Stimulated activated CD4-positive, alpha-beta T cell treated with anti-CD3 and anti-CD28 coated beads, Interleukin-1b, Interleukin-23, amount 100 ng/mL, for 4 hours (primary cell): Measurements from ENCODE around the gene EPS8.

ENCODE experiments used
- DNase-seq, 2 donors: peaks; one replicate each; pipeline ENCODE4 v3.0.0-alpha.2; 2020; ENCODE audit warnings: low read depth in 2 of 2

The EPS8 gene

DNA sequence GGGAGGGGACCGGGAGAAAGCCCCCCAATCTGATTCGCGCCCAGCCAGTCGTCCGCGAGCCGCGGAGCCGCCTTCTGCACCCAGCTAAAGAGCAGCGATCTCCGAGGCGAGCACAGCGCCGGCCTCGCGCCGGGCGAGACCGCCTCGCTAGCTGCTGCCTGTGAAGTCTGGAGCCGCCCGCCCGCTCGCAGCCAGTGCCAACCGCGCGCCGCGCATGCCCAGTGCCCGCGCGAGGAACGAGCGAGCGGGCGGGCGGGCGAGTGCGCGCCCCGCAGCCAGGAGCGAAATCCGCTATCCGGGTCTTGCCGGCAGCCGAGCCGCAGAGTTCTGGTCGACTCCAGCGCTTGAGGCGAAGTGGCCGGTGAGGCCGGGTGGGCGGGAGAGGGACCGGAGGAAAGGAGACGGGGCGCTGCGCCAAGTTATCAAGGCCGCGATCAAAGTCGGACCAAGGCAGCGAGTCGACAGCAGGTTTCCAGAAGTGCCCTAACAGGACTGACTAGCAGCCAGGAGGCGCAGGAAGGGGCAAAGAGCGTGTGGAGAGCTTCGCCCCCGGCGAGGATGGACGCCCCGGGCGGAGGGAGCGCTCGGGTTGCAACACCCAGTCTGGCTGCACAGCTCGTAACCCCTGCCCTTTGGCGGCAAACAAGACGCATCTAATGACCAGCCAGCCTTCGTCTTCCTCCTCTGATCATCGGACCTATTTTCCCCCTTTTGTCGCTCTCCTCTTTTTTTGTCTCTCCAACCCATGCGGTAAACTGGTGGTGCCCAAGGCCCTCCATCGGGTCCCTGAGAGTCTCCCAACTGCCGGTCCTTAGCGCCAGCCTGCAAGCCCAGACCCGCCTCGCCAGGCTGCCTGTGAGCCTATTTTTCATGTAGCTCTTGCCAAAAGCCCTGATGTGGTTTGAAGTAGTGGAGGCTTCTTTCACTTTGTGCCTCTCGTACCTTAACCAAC, at the start of gene EPS8:
TSS of gene EPS8 (minus strand) at position 169 of the 952 bp plus-strand sequence. CDS start 106,437 bp downstream, outside the sequence.
- peak; percentile 82 for DNase-seq

GRCh38 chr12:15837141-15837790, 48.1 kb upstream of the EPS8 start:
- no peak for DNase-seq

- DNase-seq = no peak
These were observed 45.4 kb upstream of the EPS8 start for GRCh38 chr12:15834575-15834974.

GRCh38 chr12:15831315-15831978, 42.3 kb upstream of the EPS8 start:
- no peak for DNase-seq

DNA sequence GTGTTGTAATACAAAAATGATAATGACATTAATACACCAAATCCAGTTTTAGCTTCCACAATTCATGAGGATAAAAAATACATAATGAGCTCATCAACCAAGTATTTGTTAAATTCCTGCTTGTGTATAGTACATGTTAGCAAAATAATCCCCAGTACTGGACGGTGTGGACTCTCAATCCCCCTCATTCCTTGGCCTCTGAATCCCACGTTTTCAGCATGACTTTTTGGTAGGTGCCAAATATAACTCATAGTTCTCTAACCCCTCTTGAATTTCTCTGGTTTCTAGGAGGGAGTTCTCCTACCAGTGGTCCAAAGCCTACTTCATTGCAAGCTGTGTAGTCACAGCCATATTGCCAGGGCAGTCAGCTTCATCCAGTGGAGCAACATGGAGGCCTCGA, 41.4 kb upstream of the EPS8 start:
- DNase-seq = no peak

DNA sequence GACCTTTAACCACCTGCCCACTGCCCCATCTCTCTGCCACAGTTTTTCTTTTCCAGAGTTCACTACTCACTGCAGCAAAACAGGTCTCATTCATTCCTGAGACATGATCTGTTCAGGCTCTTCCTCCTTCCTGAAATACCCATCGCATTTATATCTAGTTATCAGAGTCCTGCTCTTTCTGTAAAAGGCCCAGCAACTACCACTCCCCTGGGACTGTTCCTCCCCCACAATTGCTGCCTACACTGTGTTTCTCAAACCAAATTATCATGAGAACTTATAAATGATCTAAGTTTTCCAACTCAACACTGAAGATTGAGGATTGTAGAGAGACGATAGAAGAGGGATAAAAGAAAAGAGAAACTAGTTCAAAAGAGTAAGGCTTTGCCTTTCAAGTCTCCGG, 40.8 kb upstream of the EPS8 start:
- DNase-seq = no peak

- no peak for DNase-seq
These were observed 40.1 kb upstream of the EPS8 start for GRCh38 chr12:15829255-15829654.

GRCh38 chr12:15827136-15827535, 37.9 kb upstream of the EPS8 start:
- no peak for DNase-seq

GRCh38 chr12:15824516-15824915, 35.3 kb upstream of the EPS8 start:
- DNase-seq = no peak

DNA sequence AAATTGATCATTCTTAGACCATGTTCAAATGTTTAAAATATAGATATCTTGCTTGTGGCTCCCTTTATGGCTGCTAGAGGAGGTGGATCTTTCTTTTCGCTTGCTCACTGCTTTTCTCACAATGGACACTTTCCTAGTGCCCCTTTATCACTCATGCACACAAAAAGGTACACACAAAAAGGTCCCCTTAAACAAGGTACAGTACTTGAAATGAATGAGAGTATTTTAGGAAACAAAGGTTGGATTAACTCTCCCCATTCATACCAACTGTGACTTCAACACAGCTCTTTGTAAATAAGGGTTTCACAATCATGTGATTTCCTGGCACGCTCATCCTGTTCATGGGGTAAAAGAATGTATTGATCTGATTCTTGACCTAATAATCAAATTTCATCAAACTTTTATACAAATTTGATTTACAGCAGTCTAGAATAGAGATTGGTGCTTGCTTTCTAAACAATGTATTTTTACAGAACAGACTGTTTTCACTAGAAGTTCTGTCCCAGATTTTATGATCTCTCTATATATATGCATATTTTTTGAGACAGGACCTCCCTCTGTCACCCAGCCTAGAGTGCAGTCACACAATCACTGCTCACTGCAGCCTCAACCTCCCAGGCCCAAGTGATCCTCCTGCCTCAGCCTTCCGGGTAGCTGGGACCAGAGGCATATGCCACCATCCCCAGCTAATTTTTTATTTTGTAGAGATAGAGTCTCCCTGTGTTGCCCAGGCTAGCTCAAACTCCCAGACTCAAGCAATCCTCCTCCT, 34.4 kb upstream of the EPS8 start:
- no peak for DNase-seq

DNA sequence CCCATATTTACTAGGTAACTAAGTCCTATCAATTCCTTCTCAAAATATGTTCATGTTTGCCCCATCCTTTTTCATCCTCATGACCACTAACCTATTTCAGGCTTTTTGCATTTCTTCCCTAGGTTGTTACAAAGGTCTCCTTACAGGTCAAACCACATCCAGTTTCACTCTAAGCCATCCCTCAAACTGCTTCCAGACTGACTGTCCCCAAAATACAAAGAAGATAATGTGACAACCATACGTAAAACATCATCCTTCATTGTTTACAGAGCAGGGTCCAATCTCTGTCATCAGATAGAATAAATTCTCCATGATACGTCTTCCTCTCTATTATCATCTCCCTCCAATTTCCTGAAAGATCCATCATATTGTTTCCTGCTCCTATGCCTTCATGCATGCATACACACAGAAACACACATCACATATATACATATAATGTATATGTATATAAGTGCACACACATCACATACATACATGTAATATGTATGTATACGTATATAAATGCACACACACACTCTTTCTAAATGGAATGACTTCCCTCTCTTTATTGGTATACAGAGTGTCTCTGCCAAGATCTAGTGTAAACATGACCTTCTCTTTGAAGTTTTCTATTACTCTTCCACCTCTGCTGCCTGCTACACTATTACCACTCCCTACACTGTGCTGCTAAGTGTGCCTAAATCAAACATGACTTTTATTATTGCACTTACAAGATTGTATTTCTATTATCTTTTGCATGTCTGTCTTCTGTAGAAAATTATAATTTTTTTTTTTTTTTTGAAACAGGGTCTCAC, 30.7 kb upstream of the EPS8 start:
- no peak for DNase-seq

- DNase-seq = no peak
These were observed 29.2 kb upstream of the EPS8 start for GRCh38 chr12:15818418-15818817.

- DNase-seq = no peak
These were observed 26.5 kb upstream of the EPS8 start for GRCh38 chr12:15815730-15816129.

DNA sequence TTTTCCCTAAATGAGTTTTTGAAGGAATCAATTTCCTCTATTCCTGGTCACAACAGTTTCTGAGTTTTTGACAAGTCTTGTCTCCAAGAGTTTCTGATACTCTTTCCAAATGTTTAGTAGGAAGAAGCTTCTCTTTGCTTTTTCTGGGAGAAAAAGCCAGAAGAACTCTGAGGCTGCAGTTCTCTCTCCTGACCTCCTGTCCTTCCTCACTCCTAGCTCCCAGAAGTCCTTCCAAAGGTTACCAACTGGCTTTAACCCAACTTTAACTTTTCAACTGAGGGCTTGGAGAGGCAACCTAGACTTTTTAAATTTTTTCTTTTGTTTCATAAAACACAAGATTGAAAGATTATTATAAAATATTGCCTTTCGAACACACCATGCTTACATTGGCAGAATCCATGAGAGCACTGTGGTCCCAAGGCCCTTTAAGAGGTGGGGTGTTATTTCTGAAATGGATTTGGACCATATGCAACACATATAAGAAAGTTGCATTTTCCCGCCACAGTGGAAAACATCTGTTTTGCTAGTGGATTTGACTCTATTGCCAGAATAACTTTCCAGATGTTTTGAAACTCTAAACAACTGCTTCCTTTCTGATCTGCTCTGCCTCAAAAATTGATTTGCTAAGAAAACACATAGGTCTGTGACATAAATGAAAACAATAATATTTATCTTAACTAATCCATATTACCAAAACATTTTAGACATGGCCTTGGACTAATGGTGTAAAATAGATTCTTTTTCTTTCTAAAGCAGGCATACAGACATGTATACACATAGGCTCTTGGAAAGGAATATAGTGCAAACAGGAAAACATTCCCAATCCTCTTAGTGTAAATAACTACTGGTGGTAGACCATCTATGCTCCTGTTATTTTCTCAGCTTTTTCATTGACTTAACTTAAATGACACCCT, 22.3 kb upstream of the EPS8 start:
- no peak for DNase-seq

DNA sequence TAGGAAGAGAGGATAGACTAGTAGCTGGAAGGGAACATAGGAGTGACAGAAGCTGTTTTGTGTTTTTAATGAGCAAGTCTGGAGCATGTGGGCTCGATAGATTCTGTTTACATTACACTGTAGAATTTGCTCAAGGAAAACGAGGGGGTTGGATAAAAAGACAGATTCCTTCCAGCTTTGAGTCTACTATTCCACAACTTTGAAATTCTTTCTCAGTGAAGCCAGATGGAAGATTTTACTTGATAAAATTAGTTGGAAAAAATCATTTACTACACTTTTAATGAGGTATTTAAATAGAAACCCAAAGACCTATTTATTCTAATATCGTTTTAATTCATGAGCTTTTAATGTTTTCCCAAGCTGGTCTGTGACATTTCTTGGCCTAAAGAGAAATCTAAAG, 19.5 kb upstream of the EPS8 start:
- DNase-seq = no peak

- DNase-seq = no peak
These were observed 19.1 kb upstream of the EPS8 start for GRCh38 chr12:15808250-15808649.

- DNase-seq = no peak
These were observed 17.6 kb upstream of the EPS8 start for GRCh38 chr12:15806826-15807225.

DNA sequence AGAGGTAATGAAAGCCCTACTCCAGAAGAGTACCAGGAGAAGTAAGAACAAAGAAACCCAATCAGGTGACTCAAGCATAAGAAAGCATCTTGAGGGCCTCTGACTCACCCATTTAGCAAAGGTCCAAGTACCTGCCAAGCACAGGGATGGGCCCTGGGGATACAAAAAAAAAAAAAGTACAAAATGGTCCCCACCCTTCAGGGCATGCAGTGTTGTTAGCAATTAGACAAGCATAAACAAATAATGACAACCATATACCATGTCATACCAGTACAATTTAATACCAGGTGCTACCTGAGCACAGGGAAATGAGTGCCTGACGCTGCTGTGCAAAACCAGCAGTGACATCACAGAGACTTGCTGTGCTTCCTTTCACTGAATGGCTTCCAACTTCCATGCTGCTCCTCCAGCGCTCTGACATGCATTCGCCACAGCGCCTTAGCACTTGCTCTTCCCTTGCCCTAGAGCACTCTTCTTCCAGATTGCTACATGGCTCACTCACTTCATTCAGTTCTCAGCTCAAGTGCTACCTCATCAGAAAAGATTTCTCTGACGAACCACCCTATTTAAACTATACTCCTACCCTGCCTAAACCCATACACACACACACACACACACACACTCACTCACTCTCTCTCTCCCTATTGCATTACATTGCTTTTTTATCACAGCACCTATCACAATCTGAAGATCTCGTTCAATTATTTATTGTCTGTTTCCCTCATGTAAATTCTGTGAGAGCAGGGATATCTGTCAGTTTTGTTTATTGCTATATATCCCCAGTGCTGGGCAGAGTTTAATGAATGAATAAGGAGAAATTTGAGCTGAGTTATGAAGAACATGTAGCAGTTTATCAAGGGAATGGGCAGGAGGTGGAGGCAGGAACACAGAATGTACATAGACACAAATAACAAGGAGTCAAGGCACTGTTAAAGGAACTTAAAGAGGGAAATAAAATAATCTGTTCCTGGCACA, 12.9 kb upstream of the EPS8 start:
- no peak for DNase-seq

DNA sequence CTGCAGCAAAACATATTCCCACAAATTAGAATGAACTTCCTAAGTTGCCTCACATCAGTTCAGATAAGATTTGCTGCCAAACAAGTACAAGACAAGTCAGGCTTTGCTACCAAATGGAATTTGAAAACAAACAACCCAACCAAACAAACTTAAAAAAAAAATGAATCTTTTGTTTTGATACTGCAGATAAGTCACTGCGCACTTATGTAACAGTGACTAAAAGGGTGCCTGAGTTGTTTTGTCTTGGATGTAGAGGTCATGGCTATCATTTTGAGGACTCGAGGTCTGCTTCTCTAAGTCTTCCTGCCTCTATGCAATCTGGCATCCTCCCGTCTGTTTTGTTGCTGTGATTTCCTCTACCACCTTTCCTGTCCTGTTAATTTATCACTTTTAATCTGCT, 11.1 kb upstream of the EPS8 start:
- DNase-seq = no peak
